ENCODE data around the gene ACSL6.

The ACSL6 gene

DNA sequence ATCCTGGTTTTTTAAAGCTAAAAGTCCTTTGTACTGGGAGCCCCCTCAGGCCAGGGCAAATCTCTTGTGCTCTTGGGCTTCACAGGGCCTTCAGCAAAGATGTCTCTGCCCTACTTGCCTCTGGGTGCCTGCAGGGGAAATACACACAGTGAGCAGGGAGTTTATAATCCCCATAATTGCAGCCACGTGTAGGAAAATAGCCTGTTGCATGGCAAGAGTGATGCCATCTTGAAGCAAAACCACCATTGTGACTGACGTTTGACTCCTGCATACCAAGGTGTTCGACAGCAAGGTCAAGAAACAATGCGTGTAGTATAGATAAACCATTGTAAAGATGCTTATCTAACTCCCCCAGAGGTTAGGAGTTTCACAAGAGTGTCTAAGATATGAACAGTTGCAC lies 37.6 kb upstream of the ACSL6 start:
- no peak for DNase-seq (ENCODE audit: low spot score)

DNA sequence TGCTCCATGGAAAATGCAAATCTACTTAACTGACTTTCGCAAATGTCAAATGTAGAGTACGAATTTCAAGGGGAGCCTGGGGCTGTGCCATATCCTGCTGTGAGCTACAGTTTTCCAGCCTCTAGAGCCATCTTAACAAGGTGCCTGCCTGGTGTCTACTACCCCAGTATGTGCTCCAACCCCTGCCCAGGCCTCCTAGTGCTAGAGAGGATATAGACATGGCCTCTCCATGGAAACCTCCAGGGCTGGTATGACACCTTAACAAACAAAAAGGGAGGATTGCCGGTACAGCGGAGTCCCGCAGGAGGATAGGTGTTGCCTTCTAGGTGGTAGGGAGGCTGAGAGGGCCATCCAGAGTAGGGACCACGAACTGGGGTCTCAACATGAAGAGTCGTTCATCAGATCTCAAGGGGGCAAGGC lies 35.4 kb upstream of the ACSL6 start:
- DNase-seq (ENCODE audit: low spot score) = no peak

DNA sequence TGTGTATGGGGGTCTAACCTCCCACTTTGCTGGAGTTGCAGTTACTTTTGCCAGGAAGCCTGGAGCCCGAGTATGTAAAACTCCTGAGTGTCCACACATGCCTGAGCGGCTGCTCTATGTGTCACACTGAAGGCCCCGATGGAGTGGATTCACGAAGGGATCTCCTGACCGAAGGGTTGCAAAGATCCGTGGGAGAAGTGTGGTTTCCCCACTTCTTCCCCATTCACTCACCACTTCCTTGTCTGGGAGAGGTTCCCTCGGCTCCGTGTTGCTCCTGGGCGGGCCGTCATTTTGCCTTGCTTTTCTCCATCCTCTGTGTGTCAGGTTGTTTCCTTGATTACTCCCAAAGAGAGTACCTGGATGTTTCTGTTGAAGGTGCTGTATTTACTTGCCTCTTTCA lies 32.7 kb upstream of the ACSL6 start:
- DNase-seq (ENCODE audit: low spot score) = no peak

DNA sequence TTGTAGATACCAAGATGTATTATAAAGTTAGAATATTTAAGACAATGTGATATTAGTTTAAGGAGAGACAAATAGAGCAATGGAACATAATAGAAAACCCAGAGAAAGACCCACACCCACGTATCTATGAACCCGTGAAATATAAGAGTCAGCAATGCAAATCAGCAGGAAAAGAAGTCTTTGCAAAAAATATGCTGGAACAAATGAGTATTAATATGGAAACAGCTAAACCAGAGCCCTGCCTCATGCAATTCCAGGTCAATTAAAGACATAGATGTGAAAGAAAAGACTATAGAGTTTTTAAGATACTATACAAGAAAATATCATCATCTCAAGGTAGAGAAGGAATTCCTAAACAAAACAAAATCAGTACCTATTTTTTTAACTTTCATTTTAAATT lies 25.9 kb upstream of the ACSL6 start:
- no peak for DNase-seq (ENCODE audit: low spot score)

DNA sequence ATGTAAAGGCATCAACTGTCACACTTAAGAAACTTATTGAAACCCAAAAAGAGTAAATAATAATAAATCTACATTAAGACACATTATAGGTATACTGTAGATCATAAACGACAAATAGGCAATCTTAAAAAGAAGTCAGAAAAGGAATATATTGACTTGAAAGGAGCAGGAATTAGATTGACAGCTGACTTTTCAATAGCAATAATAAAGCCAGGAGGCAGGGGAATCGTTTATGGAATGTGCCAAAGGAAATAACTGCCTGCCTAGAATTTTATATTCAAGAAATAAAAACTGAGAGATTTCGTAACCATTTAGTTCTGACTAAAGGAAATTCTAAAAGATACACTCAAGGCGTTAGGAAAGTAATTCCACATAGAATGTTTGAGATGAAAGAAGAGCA lies 21.7 kb upstream of the ACSL6 start:
- no peak for DNase-seq (ENCODE audit: low spot score)

DNA sequence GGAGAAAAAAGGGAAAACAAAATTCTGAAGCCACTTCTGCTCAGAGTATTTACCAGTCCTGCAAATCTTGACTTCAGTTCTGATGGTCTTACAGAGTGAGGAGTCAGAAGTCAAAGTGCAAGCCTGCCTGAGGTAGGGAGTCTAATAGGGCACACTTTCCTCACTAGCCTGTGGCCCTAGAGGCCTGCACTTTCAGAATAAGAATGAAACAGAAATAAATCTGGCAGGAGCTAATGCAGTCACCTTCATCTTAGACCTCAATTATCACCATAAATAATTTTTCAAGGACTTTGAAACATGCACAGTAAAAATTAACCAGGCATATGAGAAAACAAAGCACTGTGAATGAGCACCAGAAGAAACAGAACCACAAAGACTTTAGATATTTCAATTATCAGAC lies 20.7 kb upstream of the ACSL6 start:
- no peak for DNase-seq (ENCODE audit: low spot score)

DNA sequence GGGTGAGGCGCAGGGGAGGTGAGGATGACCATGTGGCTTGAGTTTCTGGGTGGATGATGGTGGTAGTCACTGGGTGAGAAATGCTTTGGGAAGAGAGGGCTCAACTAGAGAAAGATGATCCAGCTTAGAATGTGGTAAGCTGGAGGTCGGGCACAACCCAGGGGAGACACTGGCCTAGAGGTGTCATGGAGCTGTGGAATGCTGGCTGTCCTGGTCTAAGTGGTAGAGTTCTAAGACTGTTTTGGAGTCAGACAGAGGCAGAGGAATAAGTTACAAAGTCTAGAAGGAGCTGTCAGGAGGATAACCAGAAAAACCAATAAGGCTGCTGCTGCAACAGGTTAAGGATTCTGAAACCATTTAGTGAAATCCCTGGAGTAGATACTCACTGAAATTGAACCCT lies 19.2 kb upstream of the ACSL6 start:
- DNase-seq (ENCODE audit: low spot score) = no peak

DNA sequence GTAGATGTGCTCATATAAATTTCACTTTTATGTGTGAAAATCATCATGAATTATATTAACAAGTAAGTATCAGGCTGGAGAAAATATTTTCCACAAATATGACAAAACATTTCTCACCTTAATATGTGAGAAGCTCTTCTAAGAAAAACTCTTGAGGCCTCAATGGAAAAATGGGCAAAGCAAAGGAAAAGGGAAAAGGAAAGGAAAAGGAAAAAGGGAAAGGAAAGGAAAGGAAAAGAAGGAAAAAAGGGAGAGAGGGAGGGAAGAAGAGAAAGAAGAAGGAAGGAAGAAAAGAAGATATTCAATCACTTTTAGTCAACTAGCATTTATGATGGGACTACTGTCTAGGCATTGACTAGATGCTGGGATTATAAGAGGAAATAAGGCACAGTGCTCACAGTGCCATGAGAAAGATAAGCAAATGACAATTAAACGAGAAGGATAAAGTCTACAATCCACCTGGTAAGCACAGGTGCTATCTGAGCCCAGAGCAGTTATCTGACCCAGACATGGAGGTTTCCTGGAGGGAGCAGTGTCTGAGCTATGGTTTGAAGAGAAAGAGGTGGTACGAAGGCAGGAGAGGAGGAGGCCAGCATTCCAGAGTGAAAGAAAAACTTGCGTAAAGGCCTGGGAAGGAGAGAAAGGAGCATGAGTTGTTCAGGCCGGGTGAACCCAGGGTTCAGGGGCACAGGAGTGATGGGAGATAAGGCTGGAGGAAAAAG lies 18.3 kb upstream of the ACSL6 start:
- DNase-seq (ENCODE audit: low spot score) = no peak

DNA sequence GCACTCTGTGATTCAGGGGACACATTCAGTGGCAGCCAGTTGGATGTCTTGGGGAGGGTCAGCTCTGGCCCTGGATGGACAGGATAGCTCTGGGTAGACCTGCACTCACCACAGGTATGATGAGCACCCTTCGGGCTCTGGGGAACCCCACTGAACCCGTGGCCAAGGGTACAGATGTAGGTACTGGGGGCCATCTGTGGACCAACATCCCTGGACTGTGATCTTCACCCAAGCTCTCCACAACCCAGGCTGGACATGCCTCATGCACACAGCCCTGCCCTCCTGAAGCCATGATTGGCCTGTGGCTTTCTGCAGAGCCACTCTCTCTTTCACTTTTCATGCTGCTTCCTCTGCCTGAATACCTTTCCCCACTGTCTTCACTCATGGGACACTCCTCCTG lies 15.6 kb upstream of the ACSL6 start:
- no peak for DNase-seq (ENCODE audit: low spot score)

DNA sequence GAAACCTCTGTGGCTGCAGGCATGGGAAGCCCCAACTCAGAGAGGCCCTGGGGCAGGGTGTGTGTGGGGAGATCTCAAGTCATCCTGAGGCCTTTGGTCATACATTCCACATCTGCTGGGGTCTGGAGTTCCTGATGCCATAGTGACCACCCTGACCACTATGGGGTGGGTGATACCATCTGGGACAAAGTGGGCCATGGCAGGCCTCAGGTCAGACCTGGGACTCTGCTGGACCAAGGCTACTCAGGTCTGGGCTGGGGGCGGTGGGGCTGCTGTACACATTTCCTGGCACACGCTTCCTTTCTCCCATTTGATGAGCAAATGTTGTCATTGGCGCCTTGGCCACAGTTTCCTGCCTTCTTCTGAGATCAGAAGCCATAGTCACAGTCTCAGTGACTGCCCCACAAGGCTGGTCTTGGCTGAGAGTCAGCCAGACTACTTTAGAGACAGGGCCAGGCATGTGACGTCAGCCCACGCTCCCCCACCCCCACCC lies 15.1 kb upstream of the ACSL6 start:
- DNase-seq (ENCODE audit: low spot score) = no peak

DNA sequence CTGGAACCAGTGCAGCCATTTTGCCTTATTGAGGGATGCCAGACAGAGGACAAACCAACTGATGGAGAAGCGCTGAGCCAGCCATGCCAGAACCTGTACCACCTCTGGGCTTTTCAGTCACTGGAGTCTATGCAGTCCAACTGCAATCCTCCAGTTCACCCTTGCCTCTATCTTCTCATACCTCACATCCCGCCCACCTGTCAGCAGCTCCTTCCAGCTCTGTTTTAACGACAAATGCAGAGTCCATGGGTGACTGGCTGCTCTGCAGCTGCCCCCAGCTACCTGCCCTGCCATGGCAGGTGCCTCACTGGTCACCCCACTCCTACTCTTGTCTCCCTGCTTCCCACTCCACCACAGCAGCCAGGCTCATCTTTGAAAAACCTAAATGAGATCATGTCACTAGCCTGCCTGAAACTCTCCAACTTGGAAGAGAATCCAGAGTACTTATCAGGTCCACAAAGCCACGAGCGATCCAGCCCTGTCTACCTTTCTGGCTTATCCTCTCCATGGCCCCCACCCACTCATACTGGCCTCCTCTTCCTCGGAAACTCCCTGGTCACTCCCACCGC lies 14.0 kb upstream of the ACSL6 start:
- no peak for DNase-seq (ENCODE audit: low spot score)

DNA sequence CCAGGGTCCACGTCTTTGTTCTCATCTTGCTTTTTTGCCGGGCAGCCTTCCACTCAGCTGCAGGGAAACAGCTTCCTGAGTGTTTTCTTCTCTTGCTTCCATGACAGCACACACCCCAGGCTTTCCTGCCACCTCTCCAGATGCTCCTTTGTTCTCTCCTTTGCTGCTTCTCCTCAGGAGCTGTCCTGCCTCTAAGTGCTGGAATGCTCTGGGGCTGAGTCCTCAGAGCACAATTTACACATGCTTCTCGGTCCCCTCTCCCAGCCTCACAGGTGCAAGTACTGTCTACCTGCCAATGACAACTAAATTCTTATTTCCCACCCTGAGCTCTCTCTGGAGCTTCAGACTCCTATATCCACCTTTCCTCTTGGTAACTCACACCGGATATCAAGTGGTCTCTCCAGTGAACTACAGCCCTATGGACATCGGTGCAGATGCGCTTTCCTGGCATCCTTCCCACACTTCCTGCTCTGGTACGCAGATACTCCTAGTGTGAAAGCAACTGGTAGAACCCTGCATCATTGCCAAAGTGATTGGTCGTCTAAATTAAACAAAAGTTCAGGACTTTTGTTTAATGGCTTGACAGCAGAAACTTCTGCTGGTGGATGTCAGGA lies 13.4 kb upstream of the ACSL6 start:
- DNase-seq (ENCODE audit: low spot score) = no peak

DNA sequence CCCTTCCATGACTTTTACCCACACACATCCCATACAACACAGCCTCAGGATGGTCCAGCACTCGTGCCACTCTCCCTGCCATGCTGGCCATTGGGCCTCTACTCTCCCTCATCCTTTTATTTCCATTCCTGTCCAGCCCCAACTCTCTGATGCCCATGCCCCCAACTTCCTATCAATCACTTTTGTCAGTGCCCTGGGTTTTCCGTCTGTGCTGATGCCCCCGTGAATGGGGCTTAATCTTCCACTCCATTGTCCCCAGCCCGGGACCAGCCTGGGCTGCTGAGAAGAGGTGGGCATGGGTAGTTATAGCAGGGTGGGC lies 12.6 kb upstream of the ACSL6 start:
- no peak for DNase-seq (ENCODE audit: low spot score)

DNA sequence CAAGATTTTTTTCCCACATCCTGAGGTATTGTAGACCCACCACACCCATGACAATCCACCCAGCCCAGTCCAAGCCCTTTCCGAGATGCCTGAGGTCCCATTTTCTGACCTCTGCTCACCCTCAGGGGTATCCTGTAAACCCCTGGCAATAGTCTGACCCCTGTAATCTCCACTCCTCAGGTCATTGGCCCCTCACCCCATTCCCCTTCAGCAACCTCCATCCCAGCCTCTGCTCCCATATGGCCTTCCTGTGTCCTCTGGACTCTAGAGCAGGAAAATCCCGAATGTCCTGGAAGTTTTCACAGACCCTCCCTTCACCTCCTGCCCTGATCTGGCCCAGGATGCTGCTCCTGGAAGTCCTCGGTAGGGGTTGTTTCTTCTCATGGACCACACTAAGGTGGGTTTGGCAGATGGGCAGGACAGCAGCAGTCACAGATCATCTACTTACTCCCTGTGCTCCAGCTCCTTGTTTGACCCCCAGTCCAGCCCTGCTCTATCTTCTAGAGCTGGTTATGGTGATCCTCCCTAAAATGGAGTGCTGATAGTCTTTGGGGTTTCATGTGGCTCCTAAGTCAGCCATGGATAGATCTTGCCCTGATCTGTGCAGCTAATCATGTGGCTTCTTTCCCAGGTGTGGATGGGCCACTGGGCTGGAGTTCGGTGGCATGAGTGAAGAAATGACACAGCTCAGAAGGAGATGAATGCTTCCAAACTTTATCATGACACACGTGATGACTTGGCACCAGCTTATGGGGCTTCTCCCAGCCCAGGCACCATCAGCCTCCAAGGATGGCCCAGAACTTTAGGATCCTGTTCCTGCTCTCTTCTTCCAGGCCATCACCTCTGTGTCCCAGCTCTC lies 12.0 kb upstream of the ACSL6 start:
- no peak for DNase-seq (ENCODE audit: low spot score)

DNA sequence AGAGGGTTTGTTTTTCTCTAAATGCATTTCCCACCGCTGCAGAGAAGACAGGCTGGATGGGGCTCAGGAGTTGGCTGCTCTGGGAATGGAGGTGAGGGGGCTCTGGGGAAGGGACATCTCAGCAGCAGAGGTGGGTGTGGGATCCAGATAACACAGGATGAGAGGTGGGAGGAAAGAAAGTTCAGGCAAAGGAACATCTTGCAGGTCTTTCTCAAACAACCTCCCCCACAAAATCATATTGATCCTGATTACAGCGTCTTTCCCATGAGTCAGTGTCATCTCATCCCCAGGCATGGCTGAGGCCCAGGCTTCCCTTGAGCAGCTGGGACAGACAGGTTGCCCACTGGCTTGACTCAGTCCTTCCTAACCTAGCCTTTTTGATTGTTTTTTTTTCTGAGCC lies 11.3 kb upstream of the ACSL6 start:
- DNase-seq (ENCODE audit: low spot score) = no peak

DNA sequence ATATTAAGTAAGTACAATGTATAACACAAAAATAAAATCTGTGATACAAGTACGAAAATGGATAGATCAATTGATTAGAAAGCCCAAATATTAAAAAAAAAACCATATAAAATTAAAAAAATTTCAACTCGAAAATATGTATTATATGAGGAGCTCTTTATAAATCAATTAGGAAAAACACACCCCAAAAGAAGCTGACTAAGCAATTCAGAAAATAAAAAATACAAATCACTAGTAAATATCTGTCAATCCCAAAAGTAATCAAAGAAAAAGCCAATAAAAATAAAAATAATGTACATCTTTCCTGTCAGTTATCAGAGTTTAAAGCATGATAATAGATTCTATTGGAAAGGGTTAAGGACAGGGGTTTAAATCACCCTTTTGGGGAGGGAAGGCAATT lies 10.2 kb upstream of the ACSL6 start:
- DNase-seq (ENCODE audit: low spot score) = no peak

DNA sequence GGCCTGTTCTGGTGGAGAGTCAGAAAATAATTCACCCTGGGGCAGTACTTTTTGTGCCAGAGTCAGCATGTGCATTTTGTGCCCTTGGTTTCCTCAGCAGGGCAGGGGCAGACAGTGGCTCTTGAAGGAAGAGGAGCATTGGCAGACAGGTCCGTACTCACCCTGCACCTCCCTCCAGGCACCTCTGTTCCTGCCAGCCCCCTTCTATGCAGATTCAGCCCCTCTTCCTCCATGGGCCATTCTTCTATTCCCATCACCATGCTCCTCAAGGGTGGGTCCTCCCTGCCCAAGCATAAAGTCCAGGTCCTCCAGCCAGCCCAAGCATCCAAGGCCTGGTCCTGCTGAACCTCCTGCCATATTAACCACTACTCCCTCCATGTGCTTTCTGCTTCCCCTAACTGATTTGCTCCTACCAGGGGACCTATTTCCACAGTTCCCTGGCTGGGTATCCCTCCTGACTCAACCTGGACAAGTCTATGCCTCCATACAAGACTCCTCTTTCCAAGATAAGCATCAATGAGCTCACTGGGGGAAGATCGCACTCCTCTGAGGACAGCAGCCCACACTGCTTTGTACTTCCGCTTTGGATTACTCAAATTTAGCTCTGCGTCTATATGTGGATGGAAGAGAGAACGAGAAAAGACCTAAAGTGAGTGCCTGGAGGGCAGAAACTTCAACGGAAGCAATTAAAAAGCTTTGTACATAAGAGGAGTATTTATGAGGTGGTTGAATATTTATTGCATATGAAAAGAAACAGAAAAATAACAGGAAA lies 9.3 kb upstream of the ACSL6 start:
- no peak for DNase-seq (ENCODE audit: low spot score)

DNA sequence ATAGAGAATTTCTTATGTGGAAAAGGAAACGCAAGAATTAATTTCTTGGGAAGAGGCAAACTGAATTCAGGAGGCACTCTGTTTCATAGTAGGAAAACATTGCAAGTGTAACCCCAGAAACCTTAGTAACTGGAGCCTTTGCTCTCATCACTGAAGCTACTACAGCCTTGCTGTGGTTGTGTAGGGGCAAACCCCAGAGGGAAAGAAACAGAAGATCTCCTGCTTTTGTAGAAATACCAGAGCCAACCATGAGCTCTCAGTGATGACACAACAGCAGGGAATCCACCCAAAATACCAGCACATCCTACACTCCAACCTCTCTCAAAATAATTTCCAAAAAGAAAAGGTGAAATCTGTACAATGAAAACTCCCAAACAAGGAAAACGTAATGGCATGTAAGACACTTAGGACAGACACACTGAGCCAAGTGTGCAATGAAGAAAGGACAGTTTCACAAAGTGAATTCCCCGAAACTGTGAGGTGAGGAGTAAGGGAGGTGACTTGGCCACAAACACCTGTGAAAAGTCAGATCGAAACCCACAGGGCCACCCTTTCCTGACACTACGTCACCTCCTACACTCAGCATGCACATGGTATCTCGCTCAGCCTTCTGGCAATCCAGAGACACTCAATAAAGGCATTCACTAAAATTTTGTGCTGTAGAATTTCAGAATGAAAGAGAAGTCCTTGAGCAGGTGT lies 8.5 kb upstream of the ACSL6 start:
- DNase-seq (ENCODE audit: low spot score) = no peak

DNA sequence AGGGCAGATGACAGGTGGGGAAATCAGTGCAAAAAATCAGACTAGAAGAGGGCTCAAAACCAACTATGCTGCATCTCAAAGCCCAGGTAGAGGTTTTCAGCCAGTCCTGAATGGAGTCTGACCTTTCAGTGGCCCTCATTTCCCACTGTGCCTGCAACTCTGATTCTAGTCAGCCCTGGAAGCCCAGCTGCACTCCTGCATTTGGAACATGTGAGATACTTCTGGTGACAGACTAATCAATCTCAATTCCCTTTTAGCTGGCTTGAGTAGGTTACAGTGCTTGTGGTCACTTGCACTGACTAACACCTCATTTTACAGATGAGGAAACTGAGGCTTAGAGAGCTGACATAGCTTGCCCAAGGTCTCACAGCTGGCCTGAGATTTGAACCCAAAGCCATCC lies 7.9 kb upstream of the ACSL6 start:
- DNase-seq (ENCODE audit: low spot score) = no peak

DNA sequence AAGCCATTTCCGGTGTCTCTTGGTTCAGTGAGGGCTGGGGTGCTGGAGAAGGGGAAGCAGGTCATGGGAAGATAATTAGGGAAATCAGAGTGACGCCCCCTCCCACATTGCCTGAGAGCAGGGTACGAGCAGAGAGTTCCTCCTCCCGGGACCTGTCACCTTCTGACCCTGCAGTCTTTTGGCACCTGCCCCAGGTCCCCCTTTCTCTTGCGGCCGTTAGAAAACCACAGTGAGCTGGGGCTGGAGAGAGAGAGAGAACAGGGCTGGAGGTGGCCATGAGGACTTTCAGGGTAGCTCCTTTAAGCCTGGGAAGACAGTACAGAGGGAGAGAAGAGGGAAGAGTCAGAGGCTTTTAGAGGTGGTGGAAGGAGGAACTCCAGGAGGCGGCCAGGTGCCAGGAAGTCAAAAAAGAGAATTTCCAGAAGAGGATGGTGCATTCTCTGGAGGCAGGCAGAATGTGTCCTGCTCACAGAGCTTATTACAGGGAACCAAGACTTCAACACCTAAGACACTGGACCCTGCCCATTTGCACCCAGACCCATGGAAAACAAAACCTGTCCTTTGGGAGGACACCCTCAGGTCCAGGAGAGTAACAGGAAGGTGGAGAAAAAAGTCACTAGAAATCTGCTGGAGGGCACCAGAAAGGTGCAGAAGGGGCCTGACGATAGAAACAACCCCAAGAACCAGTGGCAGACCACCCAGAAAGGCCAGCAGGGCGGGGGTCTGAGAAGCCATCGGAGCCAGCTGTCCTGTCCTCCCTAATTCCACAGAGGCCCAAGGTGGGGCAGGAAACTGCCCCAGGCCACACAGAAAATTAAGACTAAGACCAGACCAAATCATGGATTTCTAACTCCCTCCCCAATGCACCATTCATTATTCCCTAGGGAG lies 6.5 kb upstream of the ACSL6 start:
- no peak for DNase-seq (ENCODE audit: low spot score)

DNA sequence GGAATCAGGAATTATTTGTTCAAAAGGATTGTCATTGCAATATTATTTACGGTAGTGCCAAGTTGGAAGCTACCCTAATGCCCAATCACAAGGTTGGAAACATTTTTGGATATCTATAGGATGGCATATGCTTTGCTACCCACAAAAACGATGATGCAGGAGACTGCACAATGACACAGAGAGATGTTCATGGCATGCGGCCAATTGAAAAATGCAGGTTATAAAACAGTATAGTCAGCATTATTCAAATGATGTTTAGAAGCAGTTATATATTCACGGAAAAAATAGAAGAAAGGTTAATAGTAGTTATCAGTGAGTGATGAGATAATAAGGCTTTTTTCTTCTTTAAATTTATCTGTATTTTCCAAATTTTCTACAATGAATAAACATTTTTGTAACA lies 5.9 kb upstream of the ACSL6 start:
- DNase-seq (ENCODE audit: low spot score) = no peak
